Measurements from ENCODE around the gene DMD.

Gene DMD

GRCh38 chrX:31130457-31131220 is 2080.7 kb downstream of the DMD start:
- Histone ChIP-seq H3K4me2 (ENCODE audit: low read depth, low read length, poor library complexity, severe bottlenecking) (peak overlapping the region; percentile 54), H3K9me3 (ENCODE audit: insufficient read depth, low read depth, low read length) (peaks cover 8% of the 10 kb centered on the region; the same call in 1 of the 2 replicates), H3K36me3 (ENCODE audit: insufficient read depth, low read length) (peaks cover 28% of the 10 kb centered on the region), H4K20me1 (ENCODE audit: insufficient read depth, low read length, poor library complexity, severe bottlenecking) (no peaks in the 10 kb centered on the region), H3K9me2 (replicated peaks; ENCODE audit: low read depth, low read length) (no peaks in the 10 kb centered on the region), H3K27me3 (ENCODE audit: insufficient read depth, low read length, poor library complexity, severe bottlenecking) (no peaks in the 10 kb centered on the region), H3F3A (ENCODE audit: low read depth) (peaks cover 9% of the 10 kb centered on the region), H3K9ac (ENCODE audit: low read depth, low read length, poor library complexity, severe bottlenecking) (no peak overlapping the region), H2AFZ (ENCODE audit: low read length) (no peak overlapping the region), H3K79me2 (ENCODE audit: insufficient read depth, low read length) (no peaks in the 10 kb centered on the region), H3K4me1 (ENCODE audit: insufficient read depth, low read length, poor library complexity, severe bottlenecking) (peaks cover 66% of the 10 kb centered on the region), H3K4me3 (ENCODE audit: low read length, poor library complexity, severe bottlenecking) (peak overlapping the region; percentile 7)
- TF ChIP-seq CTCF (conservative IDR thresholded peaks at IDR 0.05; ENCODE audit: low read length): no peak
- TF ChIP-seq EZH2phosphoT487 (IDR thresholded peaks at IDR 0.05; ENCODE audit: borderline replicate concordance): no peak

DNA sequence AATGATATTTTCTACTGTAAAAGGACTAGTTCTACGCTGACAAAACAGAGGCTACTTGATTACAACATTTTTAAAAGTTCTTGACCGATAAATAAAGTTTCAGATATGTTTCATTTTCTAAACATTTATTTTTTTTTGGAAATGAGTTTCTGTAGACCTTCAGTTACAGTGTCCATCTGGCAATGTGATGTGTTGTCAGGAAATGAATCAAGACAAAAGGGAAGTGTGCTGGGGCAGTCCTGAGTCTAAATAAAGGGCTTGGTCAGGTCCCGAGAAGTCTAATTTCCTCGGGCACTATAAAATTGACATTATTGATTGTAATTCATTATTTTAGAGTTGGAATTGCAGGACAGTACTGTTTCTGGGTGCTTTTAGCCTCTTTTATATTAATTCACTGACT is 2082.5 kb downstream of the DMD start:
- H3K4me3 ChIP-seq (ENCODE audit: low read length, poor library complexity, severe bottlenecking): no peak overlapping the region
- TF ChIP-seq CTCF (conservative IDR thresholded peaks at IDR 0.05; ENCODE audit: low read length): no peak
- TF ChIP-seq EZH2phosphoT487 (IDR thresholded peaks at IDR 0.05; ENCODE audit: borderline replicate concordance): no peak

DNA sequence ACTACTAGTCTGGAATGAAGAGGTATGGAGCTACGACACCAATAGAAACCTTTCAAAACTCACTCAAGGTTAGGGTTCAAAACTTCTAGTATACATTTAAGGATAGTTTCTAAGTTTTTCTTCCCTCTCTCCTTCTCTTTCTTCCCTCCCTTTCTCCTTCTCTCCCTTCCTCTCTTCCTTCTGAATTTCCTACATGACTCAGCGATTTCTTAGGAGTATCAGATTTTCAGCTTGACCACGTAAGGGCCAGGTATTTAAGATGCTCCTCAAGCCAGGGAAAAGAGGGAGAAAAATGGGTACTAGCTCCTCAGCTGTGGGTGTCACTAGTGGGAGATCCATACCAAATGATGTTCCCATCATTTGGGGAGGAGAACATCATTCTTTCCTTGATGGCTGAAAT is 2083.6 kb downstream of the DMD start:
- H3K4me3 ChIP-seq (ENCODE audit: low read length, poor library complexity, severe bottlenecking): no peak overlapping the region
- no peak overlapping the region for H3K4me2 ChIP-seq (ENCODE audit: low read depth, low read length, poor library complexity, severe bottlenecking)
- H3K4me1 ChIP-seq (ENCODE audit: insufficient read depth, low read length, poor library complexity, severe bottlenecking): peaks cover 64% of the 10 kb centered on the region
- no peaks in the 10 kb centered on the region for H3K9me2 ChIP-seq (replicated peaks; ENCODE audit: low read depth, low read length)
- no peak overlapping the region for H2AFZ ChIP-seq (ENCODE audit: low read length)
- TF ChIP-seq EZH2phosphoT487 (IDR thresholded peaks at IDR 0.05; ENCODE audit: borderline replicate concordance): no peak
- no peaks in the 10 kb centered on the region for H3K27me3 ChIP-seq (ENCODE audit: insufficient read depth, low read length, poor library complexity, severe bottlenecking)
- peaks cover 34% of the 10 kb centered on the region for H3K36me3 ChIP-seq (ENCODE audit: insufficient read depth, low read length)
- H4K20me1 ChIP-seq (ENCODE audit: insufficient read depth, low read length, poor library complexity, severe bottlenecking): no peaks in the 10 kb centered on the region
- H3K9me3 ChIP-seq (ENCODE audit: insufficient read depth, low read depth, low read length): peaks cover 8% of the 10 kb centered on the region; the same call in 1 of the 2 replicates
- no peak overlapping the region for H3K9ac ChIP-seq (ENCODE audit: low read depth, low read length, poor library complexity, severe bottlenecking)
- no peaks in the 10 kb centered on the region for H3K79me2 ChIP-seq (ENCODE audit: insufficient read depth, low read length)
- no peaks in the 10 kb centered on the region for H3F3A ChIP-seq (ENCODE audit: low read depth)

More for the DNA sequence above, 2082.5 kb downstream of the DMD start:
- peaks cover 63% of the 10 kb centered on the region for H3K4me1 ChIP-seq (ENCODE audit: insufficient read depth, low read length, poor library complexity, severe bottlenecking)
- peak overlapping the region; percentile 27 for H3K4me2 ChIP-seq (ENCODE audit: low read depth, low read length, poor library complexity, severe bottlenecking)
- no peaks in the 10 kb centered on the region for H3K27me3 ChIP-seq (ENCODE audit: insufficient read depth, low read length, poor library complexity, severe bottlenecking)
- H3K79me2 ChIP-seq (ENCODE audit: insufficient read depth, low read length): no peaks in the 10 kb centered on the region
- H3K9me2 ChIP-seq (replicated peaks; ENCODE audit: low read depth, low read length): no peaks in the 10 kb centered on the region
- H3K9ac ChIP-seq (ENCODE audit: low read depth, low read length, poor library complexity, severe bottlenecking): no peak overlapping the region
- peaks cover 6% of the 10 kb centered on the region; the same call in 1 of the 2 replicates for H3F3A ChIP-seq (ENCODE audit: low read depth)
- peaks cover 34% of the 10 kb centered on the region for H3K36me3 ChIP-seq (ENCODE audit: insufficient read depth, low read length)
- no peaks in the 10 kb centered on the region for H4K20me1 ChIP-seq (ENCODE audit: insufficient read depth, low read length, poor library complexity, severe bottlenecking)
- peaks cover 8% of the 10 kb centered on the region; the same call in 1 of the 2 replicates for H3K9me3 ChIP-seq (ENCODE audit: insufficient read depth, low read depth, low read length)
- H2AFZ ChIP-seq (ENCODE audit: low read length): no peak overlapping the region
